Measurements from ENCODE around the gene IGFBPL1. TPM values are rescaled to one million over a fixed set of nuclear protein-coding genes. Genes with fewer than 3 reads are reported as not detected.

Gene IGFBPL1
- total RNA-seq, 1 donor = 0.36 TPM

DNA sequence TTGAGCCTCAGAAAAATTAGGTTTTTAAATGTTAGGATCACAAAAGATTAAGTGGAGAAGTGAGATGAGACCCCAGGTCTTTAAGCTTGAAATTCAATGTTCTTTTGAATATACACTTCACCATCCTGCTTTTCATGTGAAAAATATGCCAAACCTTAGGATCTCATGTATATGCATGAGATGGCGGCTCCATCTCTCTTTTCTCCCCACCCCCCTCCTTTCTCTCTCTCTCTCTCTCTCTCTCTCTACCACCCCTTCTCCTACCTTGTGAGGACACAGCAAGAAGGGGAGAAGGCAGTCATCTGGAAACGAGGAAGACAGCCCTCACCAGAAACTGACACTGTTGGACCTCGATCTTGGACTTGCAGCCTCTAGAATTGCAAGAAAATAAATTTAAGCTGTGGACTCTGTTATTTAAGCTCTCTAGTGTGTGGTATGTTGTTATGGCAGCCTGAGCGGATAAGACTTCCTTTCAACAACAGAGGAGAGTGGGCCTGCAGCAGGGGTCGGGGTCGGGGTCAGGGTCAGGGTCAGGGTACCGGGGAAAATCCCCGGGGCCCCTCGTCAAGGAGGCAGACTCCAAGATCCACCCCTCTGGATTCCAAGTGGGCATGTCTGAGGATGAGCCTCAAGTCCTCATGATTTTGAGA, 48.1 kb downstream of the IGFBPL1 start:
- no peak for DNase-seq (ENCODE audit: insufficient read length, low spot score, missing footprints)

DNA sequence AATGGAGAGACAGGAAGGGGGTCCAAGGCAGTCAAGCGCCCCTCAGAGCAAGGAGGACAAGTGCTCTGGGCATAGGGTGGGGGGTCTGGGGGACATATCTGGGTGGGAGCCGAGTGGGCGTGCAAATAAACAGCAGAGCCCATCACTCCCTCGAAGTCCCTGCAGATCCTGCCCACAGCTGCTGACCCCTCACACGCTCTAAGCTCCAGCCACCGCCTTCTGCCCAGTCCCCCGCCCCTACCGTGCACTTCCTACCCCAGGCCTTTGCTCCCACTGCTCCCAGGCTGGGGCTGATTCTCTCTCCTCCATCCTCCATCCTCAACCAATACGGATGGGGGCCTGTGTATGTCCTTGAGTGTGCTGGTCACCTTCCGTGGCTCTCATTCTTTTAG, 48.7 kb downstream of the IGFBPL1 start:
- Histone ChIP-seq H3K4me1 (ENCODE audit: insufficient read depth, low read length) (no peaks in the 10 kb centered on the region), H3K9me3 (ENCODE audit: low read depth, low read length) (no peaks in the 10 kb centered on the region), H3K27me3 (ENCODE audit: insufficient read depth, low read length) (peaks cover 36% of the 10 kb centered on the region), H3K27ac (ENCODE audit: low read depth, low read length) (no peak overlapping the region), H3K79me2 (ENCODE audit: insufficient read depth, low read length) (no peaks in the 10 kb centered on the region), H3K4me2 (ENCODE audit: insufficient read depth, low read length) (no peak overlapping the region), H3K4me3 (ENCODE audit: insufficient read depth, low read length) (no peak overlapping the region), H3K36me3 (ENCODE audit: insufficient read depth, low read length) (no peaks in the 10 kb centered on the region), H4K20me1 (ENCODE audit: insufficient read depth, low read length) (no peaks in the 10 kb centered on the region), H2AFZ (ENCODE audit: low read length) (no peak overlapping the region)
- DNase-seq (ENCODE audit: insufficient read length, low spot score, missing footprints) = no peak
- TF ChIP-seq, protein P1, sequence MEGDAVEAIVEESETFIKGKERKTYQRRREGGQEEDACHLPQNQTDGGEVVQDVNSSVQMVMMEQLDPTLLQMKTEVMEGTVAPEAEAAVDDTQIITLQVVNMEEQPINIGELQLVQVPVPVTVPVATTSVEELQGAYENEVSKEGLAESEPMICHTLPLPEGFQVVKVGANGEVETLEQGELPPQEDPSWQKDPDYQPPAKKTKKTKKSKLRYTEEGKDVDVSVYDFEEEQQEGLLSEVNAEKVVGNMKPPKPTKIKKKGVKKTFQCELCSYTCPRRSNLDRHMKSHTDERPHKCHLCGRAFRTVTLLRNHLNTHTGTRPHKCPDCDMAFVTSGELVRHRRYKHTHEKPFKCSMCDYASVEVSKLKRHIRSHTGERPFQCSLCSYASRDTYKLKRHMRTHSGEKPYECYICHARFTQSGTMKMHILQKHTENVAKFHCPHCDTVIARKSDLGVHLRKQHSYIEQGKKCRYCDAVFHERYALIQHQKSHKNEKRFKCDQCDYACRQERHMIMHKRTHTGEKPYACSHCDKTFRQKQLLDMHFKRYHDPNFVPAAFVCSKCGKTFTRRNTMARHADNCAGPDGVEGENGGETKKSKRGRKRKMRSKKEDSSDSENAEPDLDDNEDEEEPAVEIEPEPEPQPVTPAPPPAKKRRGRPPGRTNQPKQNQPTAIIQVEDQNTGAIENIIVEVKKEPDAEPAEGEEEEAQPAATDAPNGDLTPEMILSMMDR (IDR thresholded peaks at IDR 0.05; ENCODE audit: extremely low read depth, low read depth, low read length) = no peak

More for the DNA sequence above, 48.1 kb downstream of the IGFBPL1 start:
- H3K9me3 ChIP-seq (ENCODE audit: low read depth, low read length) = no peaks in the 10 kb centered on the region
- H3K4me2 ChIP-seq (ENCODE audit: insufficient read depth, low read length) = no peak overlapping the region
- H3K36me3 ChIP-seq (ENCODE audit: insufficient read depth, low read length) = no peaks in the 10 kb centered on the region
- no peaks in the 10 kb centered on the region for H3K4me1 ChIP-seq (ENCODE audit: insufficient read depth, low read length)
- H4K20me1 ChIP-seq (ENCODE audit: insufficient read depth, low read length) = no peaks in the 10 kb centered on the region
- H2AFZ ChIP-seq (ENCODE audit: low read length) = no peak overlapping the region
- H3K27ac ChIP-seq (ENCODE audit: low read depth, low read length) = no peak overlapping the region
- peaks cover 34% of the 10 kb centered on the region for H3K27me3 ChIP-seq (ENCODE audit: insufficient read depth, low read length)
- no peak overlapping the region for H3K4me3 ChIP-seq (ENCODE audit: insufficient read depth, low read length)
- TF ChIP-seq, protein P1 (IDR thresholded peaks at IDR 0.05; ENCODE audit: extremely low read depth, low read depth, low read length) = no peak
- no peaks in the 10 kb centered on the region for H3K79me2 ChIP-seq (ENCODE audit: insufficient read depth, low read length)

DNA sequence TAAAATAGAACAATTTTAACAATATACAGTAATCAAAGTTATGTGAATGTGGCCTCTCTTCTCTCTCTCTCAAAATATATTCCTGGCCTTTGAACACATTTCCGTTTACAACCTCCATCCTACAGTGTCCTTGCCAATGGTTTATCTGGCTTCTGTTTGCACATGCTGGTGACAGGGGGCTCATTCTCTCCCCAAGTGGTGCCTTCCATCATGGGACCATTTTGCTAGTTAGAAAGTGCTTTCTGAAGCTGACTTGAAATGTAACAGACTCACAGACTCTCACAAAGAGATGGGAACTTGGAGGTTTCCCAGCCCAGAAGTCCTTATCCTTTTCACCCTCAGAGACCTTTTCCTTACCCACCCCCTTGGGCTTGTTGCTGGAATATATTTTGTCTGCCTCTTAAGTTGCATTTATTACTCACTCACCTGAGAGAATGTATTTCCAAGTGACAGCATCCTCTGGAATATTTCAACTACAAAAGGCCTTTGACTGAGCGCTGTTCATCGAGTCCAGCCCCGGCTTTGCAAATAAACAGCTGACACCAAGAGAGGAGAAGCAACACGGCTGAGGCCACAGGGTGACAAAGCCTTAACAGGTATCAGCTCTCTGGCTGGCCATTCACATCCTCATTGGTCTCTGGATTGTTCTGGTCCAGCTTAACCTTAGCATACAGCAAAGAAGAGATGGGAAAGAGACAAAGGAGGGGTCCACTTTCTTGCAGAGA, 49.2 kb downstream of the IGFBPL1 start:
- H4K20me1 ChIP-seq (ENCODE audit: insufficient read depth, low read length) = no peaks in the 10 kb centered on the region
- no peaks in the 10 kb centered on the region for H3K4me1 ChIP-seq (ENCODE audit: insufficient read depth, low read length)
- TF ChIP-seq, protein P1 (IDR thresholded peaks at IDR 0.05; ENCODE audit: extremely low read depth, low read depth, low read length) = no peak
- DNase-seq (ENCODE audit: insufficient read length, low spot score, missing footprints) = no peak
- H3K27ac ChIP-seq (ENCODE audit: low read depth, low read length) = no peak overlapping the region
- H3K36me3 ChIP-seq (ENCODE audit: insufficient read depth, low read length) = no peaks in the 10 kb centered on the region
- no peak overlapping the region for H3K4me2 ChIP-seq (ENCODE audit: insufficient read depth, low read length)
- no peaks in the 10 kb centered on the region for H3K79me2 ChIP-seq (ENCODE audit: insufficient read depth, low read length)
- no peak overlapping the region for H2AFZ ChIP-seq (ENCODE audit: low read length)
- no peaks in the 10 kb centered on the region for H3K9me3 ChIP-seq (ENCODE audit: low read depth, low read length)
- no peak overlapping the region for H3K4me3 ChIP-seq (ENCODE audit: insufficient read depth, low read length)
- H3K27me3 ChIP-seq (ENCODE audit: insufficient read depth, low read length) = peaks cover 38% of the 10 kb centered on the region

DNA sequence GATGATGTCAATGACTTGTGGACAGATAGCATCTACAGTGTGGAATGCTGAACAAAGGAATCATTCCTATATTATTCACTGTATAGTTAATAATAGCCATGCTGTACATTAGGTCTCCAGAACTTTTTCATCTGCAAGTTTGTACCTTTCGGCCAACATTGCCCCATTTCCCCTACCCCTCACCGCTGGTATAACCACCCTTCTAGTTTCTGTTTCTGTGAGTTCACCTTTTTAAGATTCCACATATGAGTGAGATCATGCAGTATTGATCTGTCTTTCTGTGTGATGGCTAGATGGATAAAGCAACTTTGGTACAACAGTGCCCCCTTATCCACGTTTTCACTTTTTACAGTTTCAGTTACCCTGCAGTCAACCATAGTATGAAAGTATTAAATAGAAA, 50.6 kb downstream of the IGFBPL1 start:
- Histone ChIP-seq H2AFZ (ENCODE audit: low read length) (no peak overlapping the region), H3K4me3 (ENCODE audit: insufficient read depth, low read length) (no peak overlapping the region), H3K27me3 (ENCODE audit: insufficient read depth, low read length) (peaks cover 46% of the 10 kb centered on the region), H3K4me1 (ENCODE audit: insufficient read depth, low read length) (no peaks in the 10 kb centered on the region), H3K9me3 (ENCODE audit: low read depth, low read length) (no peaks in the 10 kb centered on the region), H3K36me3 (ENCODE audit: insufficient read depth, low read length) (no peaks in the 10 kb centered on the region), H4K20me1 (ENCODE audit: insufficient read depth, low read length) (no peaks in the 10 kb centered on the region), H3K79me2 (ENCODE audit: insufficient read depth, low read length) (no peaks in the 10 kb centered on the region), H3K27ac (ENCODE audit: low read depth, low read length) (no peak overlapping the region), H3K4me2 (ENCODE audit: insufficient read depth, low read length) (no peak overlapping the region)
- DNase-seq (ENCODE audit: insufficient read length, low spot score, missing footprints) = no peak
- TF ChIP-seq, protein P1 (IDR thresholded peaks at IDR 0.05; ENCODE audit: extremely low read depth, low read depth, low read length) = no peak

Measured in osteoblast (primary cell).